SK-N-SH (cell line): ENCODE results near the gene ARV1.

ENCODE experiments used
- CTCF ChIP-seq: fragments of 200-600 bp; sonication (generic); IDR thresholded peaks from 2 replicates; pipeline ENCODE4 v1.6.1; 2017; ENCODE audit warnings: antibody characterized with exemption, mild to moderate bottlenecking, moderate library complexity
- NRF1 ChIP-seq: IDR thresholded peaks from 2 replicates; pipeline ENCODE4 v1.6.1; 2012; ENCODE audit warnings: low read depth, mild to moderate bottlenecking, low read length
- POLR2AphosphoS5 ChIP-seq: IDR thresholded peaks from 2 replicates; pipeline ENCODE4 v1.6.1; 2012; ENCODE audit warnings: low read depth, low read length
- REST ChIP-seq: IDR thresholded peaks from 2 replicates; pipeline ENCODE4 v1.6.1; 2012; ENCODE audit warnings: mild to moderate bottlenecking, low read depth, low read length, moderate library complexity
- ZBTB33 ChIP-seq: IDR thresholded peaks from 2 replicates; pipeline ENCODE4 v1.4.0; 2012; ENCODE audit warnings: low read depth, borderline replicate concordance

GRCh38 chr1:230975636-230976035 is 3.3 kb upstream of the ARV1 start:
- no peak for TF ChIP-seq CTCF
- TF ChIP-seq REST, result no peak
- TF ChIP-seq NRF1, result no peak
- no peak for TF ChIP-seq ZBTB33
- TF ChIP-seq POLR2AphosphoS5, result no peak
